EL (cell line): Measurements from ENCODE around the gene PRDX2.
"Not testable (repeated sequence)": the region's sequence is repeated elsewhere in the genome, so short reads cannot be mapped to it uniquely, and the experiment has no call there.

Experiments
- DNase-seq: peaks from one replicate; pipeline ENCODE4 v3.0.0-alpha.2; 2016

The PRDX2 gene

GRCh38 chr19:12825254-12826131 is 23.9 kb upstream of the PRDX2 start:
- DNase-seq: peak; percentile 29

GRCh38 chr19:12821761-12822160 is 20.2 kb upstream of the PRDX2 start:
- DNase-seq: no peak

- not testable (repeated sequence) for DNase-seq
Measured at GRCh38 chr19:12817810-12818209, 16.2 kb upstream of the PRDX2 start.

GRCh38 chr19:12817188-12817587 is 15.6 kb upstream of the PRDX2 start:
- DNase-seq: not testable (repeated sequence)

GRCh38 chr19:12815088-12815487 is 13.5 kb upstream of the PRDX2 start:
- DNase-seq: no peak

- peak; percentile 88 for DNase-seq
Measured at GRCh38 chr19:12806242-12807081, 4.9 kb upstream of the PRDX2 start, which contains the start of gene RNASEH2A. Gene RNASEH2A (plus strand): TSS chr19:12806584. CDS start chr19:12806674, 90 bp downstream.

GRCh38 chr19:12804051-12804450 is 2.5 kb upstream of the PRDX2 start:
- no peak for DNase-seq

- no peak for DNase-seq
Measured at GRCh38 chr19:12802267-12803106, 887 bp upstream of the PRDX2 start.

- peak; percentile 14 for DNase-seq
Measured at GRCh38 chr19:12800923-12801465, 606 bp downstream of the PRDX2 start.

- DNase-seq: no peak
Measured at GRCh38 chr19:12800466-12800770, 1.2 kb downstream of the PRDX2 start.

GRCh38 chr19:12799742-12800465 is 1.7 kb downstream of the PRDX2 start:
- DNase-seq: no peak

GRCh38 chr19:12797607-12798006 is 4.0 kb downstream of the PRDX2 start:
- DNase-seq: not testable (repeated sequence)

- DNase-seq: no peak
Measured at GRCh38 chr19:12797141-12797587, 4.4 kb downstream of the PRDX2 start.

- DNase-seq: peak; percentile 79
Measured at GRCh38 chr19:12796146-12797071, 5.2 kb downstream of the PRDX2 start.

GRCh38 chr19:12794971-12795381 is 6.6 kb downstream of the PRDX2 start:
- no peak for DNase-seq

- DNase-seq: peak; percentile 15
Measured at GRCh38 chr19:12794196-12794941, 7.2 kb downstream of the PRDX2 start.

GRCh38 chr19:12793290-12794195 is 8.1 kb downstream of the PRDX2 start:
- peak; percentile 94 for DNase-seq

- no peak for DNase-seq
Measured at GRCh38 chr19:12792853-12793289, 8.7 kb downstream of the PRDX2 start.
